ENCODE results near the gene CACHD1. TPM values are rescaled to one million over a fixed set of nuclear protein-coding genes. Genes with fewer than 3 reads are reported as not detected.

Gene CACHD1
- total RNA-seq, 3 donors from 2014 or later (not counting 1 experiment from before 2014, with no cell fraction given) = not detected

- peaks cover 10 to 12% of the 10 kb centered on the region in 2 donors for H3K4me1 Mint-ChIP-seq
- H3K9me3 Mint-ChIP-seq = no peaks in the 10 kb centered on the region
- Histone ChIP-seq H3K27ac (ENCODE audit: low read length) (no peak overlapping the region), H3K4me3 (ENCODE audit: low read length) (no peak overlapping the region), H3K9me3 (ENCODE audit: control insufficient read depth, insufficient read depth, low read length) (no peaks in the 10 kb centered on the region), H3K4me1 (ENCODE audit: control insufficient read depth, insufficient read depth, low read length) (peaks cover 10% of the 10 kb centered on the region), H3K27me3 (ENCODE audit: control insufficient read depth, insufficient read depth, low read length) (peaks cover 9% of the 10 kb centered on the region), H3K36me3 (ENCODE audit: control insufficient read depth, insufficient read depth, low read length) (no peaks in the 10 kb centered on the region)
- TF ChIP-seq CTCF (IDR thresholded peaks at IDR 0.05) = no peak
- ATAC-seq (no peak), DNase-seq (no peak)
- H3K27ac Mint-ChIP-seq = no peak overlapping the region
- WGBS (ENCODE audit: insufficient coverage) = 84% methylated on average over 2 of the region's 2 CpGs
- H3K27me3 Mint-ChIP-seq (ENCODE audit: low read depth in 2 of 2) = peaks cover 28 to 37% of the 10 kb centered on the region in 2 donors
- H3K36me3 Mint-ChIP-seq = no peaks in the 10 kb centered on the region
- no peak overlapping the region for H3K4me3 Mint-ChIP-seq
- intact Hi-C loops (cut with micrococcal nuclease) = no loop called here
These were observed 4.9 kb downstream of the CACHD1 start for GRCh38 chr1:64474665-64475439.

- H3K36me3 Mint-ChIP-seq = no peaks in the 10 kb centered on the region
- no peaks in the 10 kb centered on the region for H3K9me3 Mint-ChIP-seq
- H3K27ac ChIP-seq (ENCODE audit: low read length) = no peak overlapping the region
- DNase-seq (no peak), ATAC-seq (no peak)
- no peak overlapping the region for H3K27ac Mint-ChIP-seq
- TF ChIP-seq CTCF (IDR thresholded peaks at IDR 0.05) = no peak
- intact Hi-C loops (cut with micrococcal nuclease) = no loop called here
- peaks cover under 1% of the 10 kb centered on the region for H3K4me1 ChIP-seq (ENCODE audit: control insufficient read depth, insufficient read depth, low read length)
- H3K4me3 Mint-ChIP-seq = no peak overlapping the region
- WGBS (ENCODE audit: insufficient coverage) = 88% methylated on average over 4 of the region's 4 CpGs
- H3K36me3 ChIP-seq (ENCODE audit: control insufficient read depth, insufficient read depth, low read length) = no peaks in the 10 kb centered on the region
- peaks cover 4% of the 10 kb centered on the region in 2 donors for H3K4me1 Mint-ChIP-seq
- H3K27me3 ChIP-seq (ENCODE audit: control insufficient read depth, insufficient read depth, low read length) = peaks cover under 1% of the 10 kb centered on the region
- H3K4me3 ChIP-seq (ENCODE audit: low read length) = no peak overlapping the region
- H3K27me3 Mint-ChIP-seq (ENCODE audit: low read depth in 2 of 2) = peaks cover 21 to 36% of the 10 kb centered on the region in 2 donors
- no peaks in the 10 kb centered on the region for H3K9me3 ChIP-seq (ENCODE audit: control insufficient read depth, insufficient read depth, low read length)
These were observed 6.5 kb downstream of the CACHD1 start for GRCh38 chr1:64476251-64476952.

GRCh38 chr1:64478594-64479470 is 8.9 kb downstream of the CACHD1 start:
- no peak overlapping the region for H3K4me3 ChIP-seq (ENCODE audit: low read length)
- intact Hi-C loops (cut with micrococcal nuclease) = no loop called here
- H3K27ac ChIP-seq (ENCODE audit: low read length) = no peak overlapping the region
- no peaks in the 10 kb centered on the region for H3K36me3 Mint-ChIP-seq
- no peaks in the 10 kb centered on the region for H3K36me3 ChIP-seq (ENCODE audit: control insufficient read depth, insufficient read depth, low read length)
- H3K27me3 ChIP-seq (ENCODE audit: control insufficient read depth, insufficient read depth, low read length) = no peaks in the 10 kb centered on the region
- no peaks in the 10 kb centered on the region for H3K9me3 Mint-ChIP-seq
- no peak for ATAC-seq
- TF ChIP-seq CTCF (IDR thresholded peaks at IDR 0.05) = no peak
- 86% methylated on average over 3 of the region's 3 CpGs for WGBS (ENCODE audit: insufficient coverage)
- DNase-seq = no peak
- H3K27ac Mint-ChIP-seq = no peak overlapping the region
- H3K4me3 Mint-ChIP-seq = no peak overlapping the region
- H3K4me1 ChIP-seq (ENCODE audit: control insufficient read depth, insufficient read depth, low read length) = no peaks in the 10 kb centered on the region
- peaks cover 2 to 21% of the 10 kb centered on the region in 2 donors for H3K27me3 Mint-ChIP-seq (ENCODE audit: low read depth in 2 of 2)
- no peaks in the 10 kb centered on the region for H3K4me1 Mint-ChIP-seq
- H3K9me3 ChIP-seq (ENCODE audit: control insufficient read depth, insufficient read depth, low read length) = no peaks in the 10 kb centered on the region

Data from natural killer cell (primary cell).